ENCODE results near the gene ELF4. TPM values are rescaled to one million over a fixed set of nuclear protein-coding genes. Genes with fewer than 3 reads are reported as not detected.

The ELF4 gene
- total and polyA plus RNA-seq, 2 experiments from 2014 or later: 0.50 to 1.8 TPM

- Histone ChIP-seq H3K4me3 (no peak overlapping the region), H3K27ac (ENCODE audit: low read depth) (no peak overlapping the region), H4K20me1 (replicated peaks; ENCODE audit: insufficient read depth) (no peaks in the 10 kb centered on the region), H3K36me3 (ENCODE audit: insufficient read depth) (0 out of 2 replicates have a peak, but pooled peaks cover 6% of the 10 kb centered on the region), H3F3A (replicated peaks; ENCODE audit: low read depth) (no peaks in the 10 kb centered on the region), H3K27me3 (ENCODE audit: insufficient read depth) (no peaks in the 10 kb centered on the region), H2AFZ (no peak overlapping the region), H3K4me2 (no peak overlapping the region), H3K4me1 (ENCODE audit: insufficient read depth) (no peaks in the 10 kb centered on the region), H3K9me2 (ENCODE audit: insufficient read depth) (no peaks in the 10 kb centered on the region), H3K79me2 (replicated peaks; ENCODE audit: insufficient read depth) (no peaks in the 10 kb centered on the region)
- Mint-ChIP-seq H3K27me3 (ENCODE audit: insufficient read depth, low read depth, poor library complexity) (peaks cover 2% of the 10 kb centered on the region), H3K4me3 (no peak overlapping the region), H3K4me1 (no peaks in the 10 kb centered on the region), H3K27ac (no peak overlapping the region), H3K9me3 (no peaks in the 10 kb centered on the region; the same call in 2 of the 3 replicates), H3K36me3 (ENCODE audit: low read depth) (peaks cover 40% of the 10 kb centered on the region)
- TF ChIP-seq EZH2phosphoT487 (IDR thresholded peaks at IDR 0.05; ENCODE audit: unreplicated experiment) (no peak), ZNF331 (CRISPR knock-in tag; IDR thresholded peaks at IDR 0.05; ENCODE audit: low read depth) (no peak), ETS1 (IDR thresholded peaks at IDR 0.05) (no peak), JUNB (IDR thresholded peaks at IDR 0.05; ENCODE audit: unreplicated experiment) (no peak), ZNF114 (CRISPR knock-in tag; IDR thresholded peaks at IDR 0.05) (no peak), EZH2 (IDR thresholded peaks at IDR 0.05; ENCODE audit: low read depth, unreplicated experiment) (no peak)
- ATAC-seq: no peak
- DNase-seq (ENCODE audit: low spot score): no peak
Observed at GRCh38 chrX:130147631-130148030, 37.3 kb upstream of the ELF4 start.

- H4K20me1 ChIP-seq (replicated peaks; ENCODE audit: insufficient read depth): no peaks in the 10 kb centered on the region
- H3K4me3 ChIP-seq: no peak overlapping the region
- no peak overlapping the region for H3K4me2 ChIP-seq
- H3K4me3 Mint-ChIP-seq: no peak overlapping the region
- no peak overlapping the region for H3K27ac Mint-ChIP-seq
- H2AFZ ChIP-seq: no peak overlapping the region
- peaks cover 46% of the 10 kb centered on the region for H3K36me3 Mint-ChIP-seq (ENCODE audit: low read depth)
- no peak for ATAC-seq
- no peaks in the 10 kb centered on the region for H3K27me3 ChIP-seq (ENCODE audit: insufficient read depth)
- H3K27ac ChIP-seq (ENCODE audit: low read depth): no peak overlapping the region
- H3K9me2 ChIP-seq (ENCODE audit: insufficient read depth): no peaks in the 10 kb centered on the region
- no peaks in the 10 kb centered on the region for H3K79me2 ChIP-seq (replicated peaks; ENCODE audit: insufficient read depth)
- H3K36me3 ChIP-seq (ENCODE audit: insufficient read depth): 0 out of 2 replicates have a peak, but pooled peaks cover 6% of the 10 kb centered on the region
- H3K27me3 Mint-ChIP-seq (ENCODE audit: insufficient read depth, low read depth, poor library complexity): peaks cover 4% of the 10 kb centered on the region
- no peaks in the 10 kb centered on the region for H3F3A ChIP-seq (replicated peaks; ENCODE audit: low read depth)
- TF ChIP-seq ZNF331 (CRISPR knock-in tag; IDR thresholded peaks at IDR 0.05; ENCODE audit: low read depth): no peak
- TF ChIP-seq EZH2phosphoT487 (IDR thresholded peaks at IDR 0.05; ENCODE audit: unreplicated experiment): no peak
- no peak for TF ChIP-seq REST (IDR thresholded peaks at IDR 0.05; ENCODE audit: unreplicated experiment)
- TF ChIP-seq JUNB (IDR thresholded peaks at IDR 0.05; ENCODE audit: unreplicated experiment): no peak
- TF ChIP-seq EZH2 (IDR thresholded peaks at IDR 0.05; ENCODE audit: low read depth, unreplicated experiment): no peak
- TF ChIP-seq POLR2AphosphoS5 (IDR thresholded peaks at IDR 0.05; ENCODE audit: low read depth): no peak
- TF ChIP-seq ETS1 (IDR thresholded peaks at IDR 0.05): no peak
- H3K9me3 Mint-ChIP-seq: no peaks in the 10 kb centered on the region; the same call in 2 of the 3 replicates
- H3K4me1 Mint-ChIP-seq: peaks cover under 1% of the 10 kb centered on the region
- no peaks in the 10 kb centered on the region for H3K4me1 ChIP-seq (ENCODE audit: insufficient read depth)
- no peak for DNase-seq (ENCODE audit: low spot score)
Observed at GRCh38 chrX:130145123-130145522, 34.8 kb upstream of the ELF4 start.
